ENCODE measurements around the gene XPNPEP1. TPM values are rescaled to one million over a fixed set of nuclear protein-coding genes. Genes with fewer than 3 reads are reported as not detected.

The XPNPEP1 gene
- 10 to 100 TPM; 64.9 to 97.7 (median 81.9) TPM for total RNA-seq

GRCh38 chr10:109922976-109923921, at the start of gene XPNPEP1:
XPNPEP1 (minus strand) TSS chr10:109923511; CDS start chr10:109923433, 78 bp downstream.
- no peak for TF ChIP-seq CTCF (IDR thresholded peaks at IDR 0.05; ENCODE audit: low read depth)

GRCh38 chr10:109972372-109973001, 49.2 kb upstream of the XPNPEP1 start:
- no peak for TF ChIP-seq CTCF (IDR thresholded peaks at IDR 0.05; ENCODE audit: low read depth)

GRCh38 chr10:109971634-109972033, 48.3 kb upstream of the XPNPEP1 start:
- TF ChIP-seq CTCF (IDR thresholded peaks at IDR 0.05; ENCODE audit: low read depth) = no peak

DNA sequence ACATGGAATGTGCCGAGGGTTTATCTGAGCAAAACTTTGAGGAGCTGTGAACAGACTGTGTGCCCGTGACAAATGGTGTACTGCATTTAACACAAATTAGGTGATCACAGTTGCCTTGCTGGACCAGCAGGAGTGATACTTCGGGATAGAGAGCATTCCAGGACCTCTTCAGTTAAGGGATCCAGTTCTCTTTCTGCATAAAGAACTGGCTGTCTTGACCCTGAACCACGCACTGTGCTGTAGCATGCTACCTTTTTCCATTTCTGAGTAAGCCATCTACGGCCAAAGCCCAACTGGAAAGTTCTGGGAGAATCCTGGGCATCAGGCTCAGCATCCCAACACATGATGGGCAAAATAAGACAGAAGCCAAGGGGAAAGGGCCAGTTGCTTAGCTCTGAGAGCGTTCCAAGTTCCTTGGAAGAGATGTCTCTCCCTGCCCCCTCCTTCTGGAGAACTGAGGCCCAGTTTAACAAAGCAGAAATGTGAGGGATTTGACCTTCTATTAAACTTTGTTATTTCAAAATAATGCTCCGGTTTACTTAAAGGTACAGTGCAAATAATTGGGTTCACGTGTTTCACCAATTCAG, 46.5 kb upstream of the XPNPEP1 start:
- TF ChIP-seq CTCF (IDR thresholded peaks at IDR 0.05; ENCODE audit: low read depth) = no peak

DNA sequence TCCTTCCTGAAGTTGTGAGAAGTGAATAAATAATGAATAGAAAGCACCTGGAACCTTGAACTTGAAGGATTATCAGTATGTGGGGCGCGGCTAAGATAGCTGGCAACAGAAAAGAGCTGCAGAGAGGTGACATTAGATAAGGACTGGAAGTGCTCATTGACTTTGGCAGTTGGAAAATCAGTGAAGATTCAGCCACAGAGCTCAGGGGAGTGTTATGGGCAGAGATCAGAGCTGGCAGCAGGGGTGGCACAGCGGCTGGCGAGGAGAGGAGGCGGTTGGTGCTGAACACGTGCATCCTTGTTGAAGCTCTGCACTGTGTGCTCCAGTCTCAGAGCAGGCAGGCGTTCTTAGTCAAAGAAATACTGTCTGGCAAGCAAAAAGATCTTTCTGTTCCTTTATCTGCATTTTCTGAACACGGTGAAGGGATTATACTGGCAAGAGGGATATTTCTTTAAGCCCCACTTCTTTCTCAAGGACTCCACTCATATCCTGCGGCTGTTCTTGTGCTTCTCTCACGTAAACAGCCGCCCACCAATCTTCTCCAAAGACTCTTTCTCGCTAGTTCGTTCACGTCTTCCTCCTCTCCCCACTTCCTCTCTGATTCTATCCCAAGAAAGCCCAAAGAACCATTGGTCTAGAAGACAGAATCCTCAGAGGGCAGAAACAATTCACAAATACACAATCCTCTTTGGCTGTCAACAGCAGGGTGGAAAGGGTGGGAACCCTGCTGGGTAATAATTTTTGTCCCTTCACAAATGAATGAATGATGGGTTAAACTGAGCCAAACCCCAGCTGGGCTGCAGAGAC, 45.8 kb upstream of the XPNPEP1 start:
- TF ChIP-seq CTCF (IDR thresholded peaks at IDR 0.05; ENCODE audit: low read depth) = no peak

DNA sequence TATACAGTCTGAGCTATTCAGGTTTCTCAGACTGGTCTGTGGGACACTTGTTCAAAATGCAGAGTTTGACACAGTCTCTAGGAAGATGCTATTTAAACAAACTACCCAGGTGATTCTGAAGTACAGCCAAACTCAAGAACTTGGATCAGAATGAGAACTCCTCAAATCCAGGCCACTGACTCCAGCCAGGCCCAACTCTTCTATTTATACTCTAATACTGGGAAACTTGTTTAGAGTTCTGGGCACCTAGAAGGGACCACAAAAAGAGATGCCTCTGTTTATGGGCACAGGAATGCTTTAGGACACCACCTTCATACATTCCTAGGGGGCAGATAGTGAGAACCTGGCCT, 44.4 kb upstream of the XPNPEP1 start:
- no peak for TF ChIP-seq CTCF (IDR thresholded peaks at IDR 0.05; ENCODE audit: low read depth)
